ENCODE results near the gene MED12L. TPM values are rescaled to one million over a fixed set of nuclear protein-coding genes. Genes with fewer than 3 reads are reported as not detected.

Gene MED12L
- total and polyA plus RNA-seq, 10 of the 15 experiments (the other 5 are each of a cell fraction or from before 2014, with no cell fraction given), result 0.01 to 0.06 (median 0.03) TPM; not detected in 2

DNA sequence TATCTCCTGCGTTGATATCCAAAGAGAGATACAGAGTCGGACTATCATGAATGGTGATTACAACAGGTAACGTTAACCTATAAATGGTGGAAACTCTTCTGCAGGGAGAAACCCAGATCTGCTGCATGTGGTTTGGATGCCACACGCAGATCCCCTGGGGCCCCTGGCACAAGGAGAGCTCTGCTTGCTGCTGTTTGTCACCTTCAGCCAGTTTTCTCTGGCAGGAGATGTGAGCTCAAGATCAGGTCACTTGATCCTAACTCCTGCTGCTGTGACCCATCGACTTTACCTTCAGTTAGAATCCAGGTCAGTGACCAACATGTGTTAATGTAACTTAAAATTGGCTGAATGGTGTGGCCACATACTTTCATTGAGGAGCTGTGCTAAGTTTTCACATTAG, 141.4 kb downstream of the MED12L start (continued):
- no peak for TF ChIP-seq ZSCAN29 (IDR thresholded peaks at IDR 0.05)

DNA sequence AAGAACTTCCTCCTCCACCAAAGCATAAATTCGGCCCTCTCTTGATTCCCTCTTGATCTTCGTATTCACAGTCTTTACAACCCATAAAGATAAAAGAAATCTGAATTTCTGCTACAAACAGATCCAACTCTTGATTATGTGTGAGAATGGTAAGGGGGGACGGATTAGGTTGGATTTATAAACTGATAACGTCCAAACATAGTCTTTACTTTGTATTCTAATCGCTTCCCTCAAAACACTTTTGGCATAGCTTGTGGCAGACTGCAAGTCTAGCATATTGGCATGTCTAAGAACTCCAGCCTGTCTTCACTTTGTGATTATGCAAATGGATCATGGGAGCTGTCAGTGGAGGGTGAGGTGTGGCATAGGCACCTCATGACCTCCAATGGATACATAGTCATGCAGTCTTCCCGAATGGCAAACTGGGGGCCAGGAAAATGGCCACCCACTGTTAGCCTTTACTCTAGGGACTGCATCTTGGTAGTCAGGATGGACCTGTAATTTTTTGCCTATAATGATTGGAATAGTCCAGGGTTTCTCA, 141.9 kb downstream of the MED12L start:
- Histone ChIP-seq H4K20me1 (ENCODE audit: control insufficient read depth, insufficient read depth) (no peaks in the 10 kb centered on the region), H3K79me2 (ENCODE audit: control insufficient read depth, insufficient read depth, low read length) (no peaks in the 10 kb centered on the region), H3K36me3 (ENCODE audit: control insufficient read depth in 2 of 2, insufficient read depth in 2 of 2, low read length in 1 of 2) (no peaks in the 10 kb centered on the region), H3K9me3 (replicated peaks; ENCODE audit: control insufficient read depth, insufficient read depth, low read length) (no peaks in the 10 kb centered on the region), H2AFZ (ENCODE audit: control insufficient read depth, low read depth, low read length) (no peak overlapping the region; the same call in 1 of the 2 replicates), H3K4me2 (ENCODE audit: control insufficient read depth, insufficient read depth) (0 out of 2 replicates have a peak overlapping the region, but pooled peaks have one; percentile 30), H3K4me3 (no peak overlapping the region), H3K27ac (ENCODE audit: control insufficient read depth, insufficient read depth) (no peak overlapping the region), H3K27me3 (replicated peaks in 1 of 2; ENCODE audit: control insufficient read depth in 2 of 2, insufficient read depth in 2 of 2, low read length in 1 of 2) (no peaks in the 10 kb centered on the region), H3K4me1 (ENCODE audit: control insufficient read depth, insufficient read depth, low read length) (peaks cover 9% of the 10 kb centered on the region), H3K9ac (ENCODE audit: control insufficient read depth, insufficient read depth, low read length) (no peak overlapping the region)
- FAIRE-seq (no peak), ATAC-seq (peak; percentile 46), DNase-seq (ENCODE audit: low read depth, low spot score) (no peak)
- ChIA-PET POLR2A (interaction anchor here (1.3 kb wide), 1 partner anchor 53 kb away, joined by 3 read pairs; no protein-coding TSS in a partner anchor), SMC1A (ENCODE audit: uncharacterized antibody, unreplicated experiment) (interaction anchor here (0.6 to 7.6 kb wide), 18 partner anchors 9 to 611 kb away, joined by 3 to 98 read pairs (median 6); partner anchors contain the start of genes GPR171 and P2RY14), RAD21 (ENCODE audit: unreplicated experiment) (interaction anchor here (0.7 to 3.5 kb wide), 7 partner anchors 17 to 71 kb away, joined by 3 to 50 read pairs (median 5); partner anchors contain the start of gene P2RY14), CTCF (interaction anchor here (0.7 to 8.7 kb wide), 32 partner anchors 10 to 688 kb away, joined by 3 to 182 read pairs (median 7); partner anchors contain the start of genes GPR171, P2RY13 and P2RY14)
- no TSS peak for BruUV-seq (replicated peaks)
- intact Hi-C loops (cut with micrococcal nuclease; ENCODE audit: unreplicated experiment), result loop anchor here (1.0 kb wide), 3 partner anchors 56 to 100 kb away; no protein-coding TSS in a partner anchor
- TF ChIP-seq BACH1 (IDR thresholded peaks at IDR 0.05; ENCODE audit: borderline replicate concordance), result no peak
- TF ChIP-seq, protein P1, sequence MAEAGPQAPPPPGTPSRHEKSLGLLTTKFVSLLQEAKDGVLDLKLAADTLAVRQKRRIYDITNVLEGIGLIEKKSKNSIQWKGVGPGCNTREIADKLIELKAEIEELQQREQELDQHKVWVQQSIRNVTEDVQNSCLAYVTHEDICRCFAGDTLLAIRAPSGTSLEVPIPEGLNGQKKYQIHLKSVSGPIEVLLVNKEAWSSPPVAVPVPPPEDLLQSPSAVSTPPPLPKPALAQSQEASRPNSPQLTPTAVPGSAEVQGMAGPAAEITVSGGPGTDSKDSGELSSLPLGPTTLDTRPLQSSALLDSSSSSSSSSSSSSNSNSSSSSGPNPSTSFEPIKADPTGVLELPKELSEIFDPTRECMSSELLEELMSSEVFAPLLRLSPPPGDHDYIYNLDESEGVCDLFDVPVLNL (IDR thresholded peaks at IDR 0.05; ENCODE audit: low read depth, low read length), result no peak
- TF ChIP-seq IKZF1 (conservative IDR thresholded peaks at IDR 0.05), result peak; percentile 47; the same call in 1 of the 2 replicates
- peak in 1 of 2 experiments; percentile 26; a peak in 1 of 4 replicates for TF ChIP-seq IKZF2 (IDR thresholded peaks at IDR 0.05)
- peak; percentile 8; the same call in 1 of the 3 replicates for TF ChIP-seq POU2F2 (IDR thresholded peaks at IDR 0.05; ENCODE audit: borderline replicate concordance, low read depth, low read length)
- TF ChIP-seq, protein P2, sequence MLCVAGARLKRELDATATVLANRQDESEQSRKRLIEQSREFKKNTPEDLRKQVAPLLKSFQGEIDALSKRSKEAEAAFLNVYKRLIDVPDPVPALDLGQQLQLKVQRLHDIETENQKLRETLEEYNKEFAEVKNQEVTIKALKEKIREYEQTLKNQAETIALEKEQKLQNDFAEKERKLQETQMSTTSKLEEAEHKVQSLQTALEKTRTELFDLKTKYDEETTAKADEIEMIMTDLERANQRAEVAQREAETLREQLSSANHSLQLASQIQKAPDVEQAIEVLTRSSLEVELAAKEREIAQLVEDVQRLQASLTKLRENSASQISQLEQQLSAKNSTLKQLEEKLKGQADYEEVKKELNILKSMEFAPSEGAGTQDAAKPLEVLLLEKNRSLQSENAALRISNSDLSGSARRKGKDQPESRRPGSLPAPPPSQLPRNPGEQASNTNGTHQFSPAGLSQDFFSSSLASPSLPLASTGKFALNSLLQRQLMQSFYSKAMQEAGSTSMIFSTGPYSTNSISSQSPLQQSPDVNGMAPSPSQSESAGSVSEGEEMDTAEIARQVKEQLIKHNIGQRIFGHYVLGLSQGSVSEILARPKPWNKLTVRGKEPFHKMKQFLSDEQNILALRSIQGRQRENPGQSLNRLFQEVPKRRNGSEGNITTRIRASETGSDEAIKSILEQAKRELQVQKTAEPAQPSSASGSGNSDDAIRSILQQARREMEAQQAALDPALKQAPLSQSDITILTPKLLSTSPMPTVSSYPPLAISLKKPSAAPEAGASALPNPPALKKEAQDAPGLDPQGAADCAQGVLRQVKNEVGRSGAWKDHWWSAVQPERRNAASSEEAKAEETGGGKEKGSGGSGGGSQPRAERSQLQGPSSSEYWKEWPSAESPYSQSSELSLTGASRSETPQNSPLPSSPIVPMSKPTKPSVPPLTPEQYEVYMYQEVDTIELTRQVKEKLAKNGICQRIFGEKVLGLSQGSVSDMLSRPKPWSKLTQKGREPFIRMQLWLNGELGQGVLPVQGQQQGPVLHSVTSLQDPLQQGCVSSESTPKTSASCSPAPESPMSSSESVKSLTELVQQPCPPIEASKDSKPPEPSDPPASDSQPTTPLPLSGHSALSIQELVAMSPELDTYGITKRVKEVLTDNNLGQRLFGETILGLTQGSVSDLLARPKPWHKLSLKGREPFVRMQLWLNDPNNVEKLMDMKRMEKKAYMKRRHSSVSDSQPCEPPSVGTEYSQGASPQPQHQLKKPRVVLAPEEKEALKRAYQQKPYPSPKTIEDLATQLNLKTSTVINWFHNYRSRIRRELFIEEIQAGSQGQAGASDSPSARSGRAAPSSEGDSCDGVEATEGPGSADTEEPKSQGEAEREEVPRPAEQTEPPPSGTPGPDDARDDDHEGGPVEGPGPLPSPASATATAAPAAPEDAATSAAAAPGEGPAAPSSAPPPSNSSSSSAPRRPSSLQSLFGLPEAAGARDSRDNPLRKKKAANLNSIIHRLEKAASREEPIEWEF (IDR thresholded peaks at IDR 0.05; ENCODE audit: insufficient replicate concordance, low read depth, low read length), result no peak
- TF ChIP-seq DPF2 (IDR thresholded peaks at IDR 0.05), result peak; percentile 28; the same call in 1 of the 2 replicates
- 72% methylated on average over 6 of the region's 6 CpGs for WGBS (ENCODE audit: insufficient coverage, insufficient replicate concordance, low lambda C conversion rate, missing lambda C conversion rate)
- in situ Hi-C loops (cut with MboI), result loop anchor here (5.0 kb wide), 2 partner anchors 50 to 60 kb away; partner anchors contain the start of gene P2RY14

Measured in GM12878 (cell line).